Mesendoderm (in vitro differentiated cells): ENCODE results near the gene DHX57.
"Not testable (repeated sequence)": the region's sequence is repeated elsewhere in the genome, so short reads cannot be mapped to it uniquely, and the experiment has no call there.

Source experiments
- DNase-seq: peaks from one replicate; pipeline ENCODE4 v3.0.0; 2013
- H2AK5ac ChIP-seq: 2 replicates; pipeline ENCODE4 v1.6.1; 2013; ENCODE audit warnings: low read length, inconsistent platforms
- H2BK120ac ChIP-seq: 2 replicates; pipeline ENCODE4 v1.6.1; 2013; ENCODE audit warnings: low read depth, mild to moderate bottlenecking, low read length, moderate library complexity, mixed read lengths
- H2BK15ac ChIP-seq: replicated peaks from 2 replicates; pipeline ENCODE4 v1.6.1; 2013; ENCODE audit warnings: low read depth, mild to moderate bottlenecking, moderate library complexity
- H2BK5ac ChIP-seq: 2 replicates; pipeline ENCODE4 v1.6.1; 2013; ENCODE audit warnings: low read length, inconsistent platforms
- H3K18ac ChIP-seq: 2 replicates; pipeline ENCODE4 v1.6.1; 2013; ENCODE audit warnings: mild to moderate bottlenecking, low read length, mixed read lengths
- H3K23ac ChIP-seq: one replicate; pipeline ENCODE4 v1.6.1; 2013; ENCODE audit warnings: low read length
- H3K27ac ChIP-seq: 2 replicates; pipeline ENCODE4 v1.5.1; 2013; ENCODE audit warnings: low read depth, mild to moderate bottlenecking, inconsistent platforms, low read length, moderate library complexity
- H3K27me3 ChIP-seq: 2 replicates; pipeline ENCODE4 v1.6.1; 2013; ENCODE audit warnings: low read length, control low read depth, mild to moderate bottlenecking, inconsistent platforms; ENCODE audit not compliant: insufficient read depth, poor library complexity
- H3K36me3 ChIP-seq: 2 replicates; pipeline ENCODE4 v1.6.1; 2013; ENCODE audit warnings: low read length, inconsistent platforms; ENCODE audit not compliant: control insufficient read depth, insufficient read depth
- H3K4ac ChIP-seq: one replicate; pipeline ENCODE4 v1.6.1; 2013; ENCODE audit warnings: low read depth, mild to moderate bottlenecking, low read length, moderate library complexity
- H3K4me1 ChIP-seq: 2 replicates; pipeline ENCODE4 v1.6.1; 2013; ENCODE audit warnings: low read depth, low read length, inconsistent platforms; ENCODE audit not compliant: control insufficient read depth
- H3K4me2 ChIP-seq: 2 replicates; pipeline ENCODE4 v1.6.1; 2013; ENCODE audit warnings: low read length
- H3K4me3 ChIP-seq: 2 replicates; pipeline ENCODE4 v1.5.1; 2013; ENCODE audit warnings: mild to moderate bottlenecking, low read length
- H3K56ac ChIP-seq: one replicate; pipeline ENCODE4 v1.6.1; 2013; ENCODE audit warnings: low read length
- H3K79me1 ChIP-seq: 2 replicates; pipeline ENCODE4 v1.6.1; 2013; ENCODE audit warnings: low read length, inconsistent platforms
- H3K79me2 ChIP-seq: 2 replicates; pipeline ENCODE4 v1.6.1; 2013; ENCODE audit warnings: mild to moderate bottlenecking, low read length; ENCODE audit not compliant: control insufficient read depth, insufficient read depth
- H3K9ac ChIP-seq: 2 replicates; pipeline ENCODE4 v1.6.1; 2013; ENCODE audit warnings: low read length, inconsistent platforms
- H4K5ac ChIP-seq: one replicate; pipeline ENCODE4 v1.6.1; 2013; ENCODE audit warnings: low read length
- H4K8ac ChIP-seq: one replicate; pipeline ENCODE4 v1.6.1; 2013; ENCODE audit warnings: low read depth, mild to moderate bottlenecking, control low read depth, low read length, moderate library complexity
- WGBS: extraction: QIAGEN DNeasy Blood & Tissue Kit; methylation state at CpG from one replicate; pipeline ENCODE4 v1.1.7; 2013; ENCODE audit warnings: low lambda C conversion rate, missing lambda C conversion rate; ENCODE audit not compliant: insufficient coverage; ENCODE audit errors: extremely low coverage; 5-methylcytosine and 5-hydroxymethylcytosine counted together

The DHX57 gene

DNA sequence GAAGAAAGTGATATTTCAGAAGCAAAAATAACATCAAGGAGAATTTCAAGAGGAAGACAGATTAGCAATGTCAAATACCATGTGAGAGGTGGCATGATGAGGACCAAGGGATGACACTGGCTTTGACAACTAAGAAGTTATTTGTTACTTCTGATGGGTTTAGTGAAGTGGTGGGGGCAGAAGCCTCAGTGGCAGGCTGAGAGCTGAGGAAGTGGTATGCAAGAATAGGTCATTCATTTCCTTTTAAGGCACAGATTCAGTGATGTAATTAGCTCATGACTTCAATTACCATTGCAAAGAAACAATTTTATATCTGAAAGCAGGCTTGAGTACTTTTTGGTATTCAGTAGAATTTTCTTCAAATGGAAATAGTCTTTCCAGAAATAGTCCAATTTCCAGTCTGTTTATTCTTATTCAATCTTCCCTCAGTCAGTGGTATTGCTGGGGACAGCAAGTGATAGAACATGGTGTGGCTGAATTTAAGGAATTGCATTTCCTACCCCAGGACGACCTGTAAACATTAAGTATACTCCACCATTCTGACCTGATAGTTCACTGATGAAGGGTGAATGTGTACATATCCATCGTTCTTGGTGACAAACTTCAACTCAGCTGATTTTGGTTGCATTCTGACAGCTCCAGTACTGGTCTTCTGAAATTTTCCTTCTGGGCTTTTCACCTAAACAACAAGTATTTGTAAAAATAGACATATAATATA lies 69.6 kb downstream of the DHX57 start:
- peaks cover 3% of the 10 kb centered on the region for H3K36me3 ChIP-seq
- no peak overlapping the region for H3K56ac ChIP-seq
- H4K5ac ChIP-seq: no peak overlapping the region
- H3K27me3 ChIP-seq: no peaks in the 10 kb centered on the region
- H3K9ac ChIP-seq: no peak overlapping the region
- no peak overlapping the region for H4K8ac ChIP-seq
- H2BK15ac ChIP-seq: no peak overlapping the region
- no peaks in the 10 kb centered on the region for H3K4me1 ChIP-seq
- no peak overlapping the region for H2AK5ac ChIP-seq
- no peak for DNase-seq
- no peaks in the 10 kb centered on the region for H3K79me2 ChIP-seq
- no peak overlapping the region for H2BK120ac ChIP-seq
- H3K27ac ChIP-seq: no peak overlapping the region
- no CpG with 5 or more reads among the region's 2 CpGs for WGBS
- no peak overlapping the region for H3K4me3 ChIP-seq
- no peak overlapping the region for H3K4me2 ChIP-seq
- no peak overlapping the region for H3K18ac ChIP-seq
- no peak overlapping the region for H2BK5ac ChIP-seq
- H3K79me1 ChIP-seq: no peaks in the 10 kb centered on the region
- H3K23ac ChIP-seq: no peak overlapping the region
- no peak overlapping the region for H3K4ac ChIP-seq

DNA sequence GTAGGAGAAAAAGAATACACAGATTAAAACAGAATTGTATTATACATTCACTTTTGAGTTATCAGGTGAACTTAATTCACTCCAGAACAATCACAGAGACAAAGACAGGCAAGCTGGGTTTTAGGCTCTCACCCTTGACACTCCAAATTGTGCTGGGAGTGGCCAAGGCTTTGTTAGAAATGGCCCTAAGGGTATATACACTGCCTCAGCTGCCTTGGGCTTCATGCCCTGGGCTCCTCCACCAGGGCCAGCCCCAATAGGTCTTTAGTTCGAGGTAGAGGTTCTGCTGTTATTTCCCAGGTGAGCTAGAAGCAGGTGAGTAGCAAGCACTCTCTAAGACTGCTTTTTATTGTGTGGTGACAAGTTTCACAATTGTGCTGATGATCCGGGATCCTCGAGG lies 77.8 kb downstream of the DHX57 start:
- Histone ChIP-seq H3K56ac (no peak overlapping the region), H3K36me3 (peaks cover 3% of the 10 kb centered on the region), H3K4me2 (no peak overlapping the region), H2AK5ac (no peak overlapping the region), H3K79me1 (no peaks in the 10 kb centered on the region), H4K5ac (no peak overlapping the region), H3K79me2 (no peaks in the 10 kb centered on the region), H2BK120ac (no peak overlapping the region), H3K23ac (no peak overlapping the region), H3K4ac (no peak overlapping the region), H2BK5ac (no peak overlapping the region), H2BK15ac (no peak overlapping the region), H3K27me3 (no peaks in the 10 kb centered on the region), H3K9ac (no peak overlapping the region), H3K4me1 (no peaks in the 10 kb centered on the region), H3K4me3 (no peak overlapping the region), H3K18ac (no peak overlapping the region), H3K27ac (no peak overlapping the region), H4K8ac (no peak overlapping the region)
- no peak for DNase-seq
- WGBS: no CpG with 5 or more reads among the region's 3 CpGs

DNA sequence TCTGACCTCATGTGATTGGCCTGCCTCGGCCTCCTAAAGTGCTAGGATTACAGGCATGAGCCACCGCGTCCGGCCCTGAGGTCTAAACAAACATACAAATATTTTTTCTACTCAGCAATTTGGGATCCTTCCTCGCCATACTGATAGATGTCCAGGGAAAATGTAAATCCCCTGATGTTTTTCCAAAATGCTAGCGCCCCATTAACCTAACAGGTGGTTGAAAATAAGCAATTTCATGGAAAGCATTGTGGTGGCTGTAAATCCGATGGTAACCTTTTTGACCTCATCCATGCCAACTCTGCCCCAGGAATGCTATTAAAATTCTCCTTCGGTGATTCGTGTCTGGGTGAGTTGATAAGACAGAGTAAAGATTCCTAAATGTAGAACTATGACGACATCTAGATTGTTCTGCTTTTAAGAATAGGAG lies 78.5 kb downstream of the DHX57 start:
- Histone ChIP-seq H2BK120ac (no peak overlapping the region), H2AK5ac (no peak overlapping the region), H3K56ac (no peak overlapping the region), H3K23ac (no peak overlapping the region), H3K27ac (no peak overlapping the region), H3K79me2 (no peaks in the 10 kb centered on the region), H3K4me1 (no peaks in the 10 kb centered on the region), H3K18ac (no peak overlapping the region), H3K4me2 (no peak overlapping the region), H3K4me3 (no peak overlapping the region), H3K79me1 (no peaks in the 10 kb centered on the region), H3K36me3 (peaks cover 3% of the 10 kb centered on the region), H2BK5ac (no peak overlapping the region), H4K8ac (no peak overlapping the region), H3K9ac (no peak overlapping the region), H2BK15ac (no peak overlapping the region), H3K27me3 (no peaks in the 10 kb centered on the region), H4K5ac (no peak overlapping the region), H3K4ac (no peak overlapping the region)
- no CpG with 5 or more reads among the region's 10 CpGs for WGBS
- no peak for DNase-seq

DNA sequence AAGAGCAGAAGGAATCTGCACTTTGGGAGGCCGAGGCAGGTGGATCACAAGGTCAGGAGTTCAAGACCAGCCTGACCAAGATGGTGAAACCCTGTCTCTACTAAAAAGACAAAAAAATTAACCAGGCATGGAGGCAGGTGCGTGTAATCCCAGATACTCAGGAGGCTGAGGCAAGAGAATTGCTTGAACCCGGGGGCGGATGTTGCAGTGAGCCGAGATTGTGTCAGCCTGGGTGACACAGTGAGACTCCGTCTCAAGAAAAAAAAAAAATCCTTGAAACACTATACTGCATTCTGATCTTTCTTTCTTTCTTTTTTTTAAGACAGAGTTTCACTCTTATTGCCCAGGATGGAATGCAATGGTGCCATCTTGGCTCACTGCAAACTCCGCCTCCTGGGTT lies 80.7 kb downstream of the DHX57 start:
- H2BK15ac ChIP-seq: not testable (repeated sequence)

DNA sequence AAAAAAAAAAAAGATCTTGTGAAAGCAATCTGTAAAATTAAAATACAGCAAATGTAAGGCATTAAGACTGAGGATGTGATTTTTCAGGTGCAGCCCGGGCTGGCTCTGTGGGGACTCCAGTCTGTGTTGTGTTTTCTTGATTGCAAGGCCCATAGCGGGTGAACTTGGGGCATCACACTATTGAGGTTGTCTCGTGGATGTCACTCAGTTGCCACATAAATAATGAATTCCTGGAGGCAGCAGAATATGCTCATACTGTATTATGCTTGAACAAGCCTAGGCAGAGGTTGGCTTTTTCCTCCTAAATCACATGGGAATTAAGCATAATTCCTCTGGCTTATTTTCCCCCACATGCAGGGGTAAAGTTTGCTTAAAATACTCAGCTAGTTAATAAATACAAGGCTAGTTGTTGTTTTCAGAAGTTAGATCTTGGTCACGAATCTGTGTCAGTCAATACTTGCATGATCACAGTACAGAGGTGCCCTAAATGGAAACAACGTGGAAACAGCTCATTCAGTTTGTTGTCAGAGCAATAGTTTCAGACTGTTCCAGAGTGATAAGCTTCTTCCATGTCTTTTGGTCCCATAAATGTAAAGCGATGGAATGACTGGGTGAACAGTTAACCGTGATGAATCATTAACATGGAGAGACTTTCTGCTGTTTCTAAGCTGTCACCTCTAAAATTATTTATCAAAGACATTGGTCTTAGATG lies 81.3 kb downstream of the DHX57 start:
- no peak for DNase-seq
- Histone ChIP-seq H2BK15ac (no peak overlapping the region), H3K79me2 (no peaks in the 10 kb centered on the region), H3K27ac (no peak overlapping the region), H3K23ac (no peak overlapping the region), H4K8ac (no peak overlapping the region), H2BK120ac (no peak overlapping the region), H3K79me1 (no peaks in the 10 kb centered on the region), H3K27me3 (no peaks in the 10 kb centered on the region), H3K4me2 (no peak overlapping the region), H3K56ac (no peak overlapping the region), H2AK5ac (no peak overlapping the region), H3K9ac (no peak overlapping the region), H3K4ac (no peak overlapping the region), H4K5ac (no peak overlapping the region), H2BK5ac (no peak overlapping the region), H3K36me3 (no peaks in the 10 kb centered on the region), H3K4me3 (no peak overlapping the region), H3K4me1 (no peaks in the 10 kb centered on the region), H3K18ac (no peak overlapping the region)
- no CpG with 5 or more reads among the region's 7 CpGs for WGBS

More for the DNA sequence above, 80.7 kb downstream of the DHX57 start:
- H3K79me2 ChIP-seq, H3K27me3 ChIP-seq, H3K56ac ChIP-seq, H2BK5ac ChIP-seq, H4K8ac ChIP-seq, H3K4me1 ChIP-seq, DNase-seq, H2BK120ac ChIP-seq, H4K5ac ChIP-seq, H3K23ac ChIP-seq, H3K4me2 ChIP-seq, H3K4me3 ChIP-seq, H3K36me3 ChIP-seq, H3K27ac ChIP-seq, H2AK5ac ChIP-seq, H3K4ac ChIP-seq, H3K18ac ChIP-seq, H3K9ac ChIP-seq, H3K79me1 ChIP-seq: not testable (repeated sequence)
- WGBS: no CpG with 5 or more reads among the region's 7 CpGs
